DOHH2 (cell line): ENCODE data around the gene RIPK4.
"Not testable (repeated sequence)": the region's sequence is repeated elsewhere in the genome, so short reads cannot be mapped to it uniquely, and the experiment has no call there.

Experiments used
- H3F3A ChIP-seq: fragments of 200-600 bp; sonication (generic), shearing (Covaris generic); 2 replicates; pipeline ENCODE4 v1.6.0; 2016; ENCODE audit warnings: antibody characterized with exemption, mild to moderate bottlenecking; ENCODE audit not compliant: control insufficient read depth, insufficient read depth
- H3K27ac ChIP-seq: fragments of 200-600 bp; sonication (generic); 2 replicates; pipeline ENCODE4 v1.5.1; 2014; ENCODE audit warnings: low read depth, mild to moderate bottlenecking, low read length, moderate library complexity
- H3K27me3 ChIP-seq: fragments of 200-600 bp; sonication (generic); 2 replicates; pipeline ENCODE4 v1.6.1; 2014; ENCODE audit warnings: mild to moderate bottlenecking, low read length, mixed read lengths; ENCODE audit not compliant: control insufficient read depth
- H3K36me3 ChIP-seq: fragments of 200-600 bp; sonication (generic); 2 replicates; pipeline ENCODE4 v1.6.1; 2014; ENCODE audit warnings: mild to moderate bottlenecking, low read length, moderate library complexity, mixed read lengths; ENCODE audit not compliant: control insufficient read depth
- H3K4me1 ChIP-seq: fragments of 200-600 bp; sonication (generic); 2 replicates; pipeline ENCODE4 v1.6.1; 2014; ENCODE audit warnings: mild to moderate bottlenecking, low read length, mixed read lengths; ENCODE audit not compliant: control insufficient read depth
- H3K4me2 ChIP-seq: fragments of 200-600 bp; sonication (generic); 2 replicates; pipeline ENCODE4 v1.6.0; 2014; ENCODE audit warnings: mild to moderate bottlenecking, low read length, moderate library complexity
- H3K4me3 ChIP-seq: fragments of 200-600 bp; sonication (generic); 2 replicates; pipeline ENCODE4 v1.5.1; 2014; ENCODE audit warnings: mild to moderate bottlenecking, low read length, mixed read lengths
- H3K79me2 ChIP-seq: fragments of 200-600 bp; sonication (generic); 2 replicates; pipeline ENCODE4 v1.6.1; 2014; ENCODE audit warnings: mild to moderate bottlenecking, low read length, mixed read lengths; ENCODE audit not compliant: control insufficient read depth
- H3K9me2 ChIP-seq: fragments of 200-600 bp; sonication (generic); replicated peaks from 2 replicates; pipeline ENCODE4 v1.6.1; 2014; ENCODE audit warnings: mild to moderate bottlenecking, low read length, mixed read lengths; ENCODE audit not compliant: control insufficient read depth
- H3K9me3 ChIP-seq: fragments of 200-600 bp; sonication (generic); 2 replicates; pipeline ENCODE4 v1.6.1; 2014; ENCODE audit warnings: antibody characterized with exemption, low read length, mixed read lengths; ENCODE audit not compliant: control insufficient read depth, insufficient read depth
- H4K20me1 ChIP-seq: fragments of 200-600 bp; sonication (generic); 2 replicates; pipeline ENCODE4 v1.6.0; 2014; ENCODE audit warnings: low read depth, mild to moderate bottlenecking, antibody characterized with exemption, low read length, moderate library complexity; ENCODE audit not compliant: control insufficient read depth, insufficient read depth
- EZH2phosphoT487 ChIP-seq: fragments of 200-600 bp; sonication (generic); IDR thresholded peaks from 2 replicates; pipeline ENCODE4 v1.6.1; 2017; ENCODE audit warnings: borderline replicate concordance, mild to moderate bottlenecking, antibody characterized with exemption, low read length, moderate library complexity, mixed read lengths
- TF ChIP-seq, protein P1 (sequence below): fragments of 200-600 bp; sonication (generic); IDR thresholded peaks from one replicate; pipeline ENCODE4 v1.5.1; 2014; ENCODE audit warnings: antibody characterized with exemption, mild to moderate bottlenecking, low read depth, low read length; ENCODE audit not compliant: poor library complexity, severe bottlenecking

The RIPK4 gene

DNA sequence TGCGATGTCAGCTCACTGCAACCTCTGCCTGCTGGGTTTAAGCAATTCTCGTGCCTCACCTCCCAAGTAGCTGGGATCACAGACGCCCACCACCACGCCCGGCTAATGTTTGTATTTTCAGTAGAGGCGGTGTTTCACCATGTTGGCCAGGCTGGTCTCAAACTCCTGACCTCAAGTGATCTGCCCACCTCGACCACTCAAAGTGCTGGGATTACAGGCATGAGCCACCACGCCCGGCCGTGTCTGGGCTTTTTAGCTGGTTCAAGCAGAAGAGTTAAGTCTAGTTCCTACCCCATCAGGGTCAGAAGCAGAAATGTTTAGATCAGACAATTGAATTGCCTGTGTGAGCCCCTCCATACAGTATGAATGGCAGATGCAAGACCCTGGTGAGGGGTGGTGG is 27.7 kb upstream of the RIPK4 start:
- H3K9me3 ChIP-seq = peaks cover 8% of the 10 kb centered on the region; the same call in 1 of the 2 replicates
- no peaks in the 10 kb centered on the region; the same call in 1 of the 2 replicates for H3K4me1 ChIP-seq
- H4K20me1 ChIP-seq = no peaks in the 10 kb centered on the region
- H3K9me2 ChIP-seq = no peaks in the 10 kb centered on the region
- H3K4me2 ChIP-seq = no peak overlapping the region
- peaks cover 11% of the 10 kb centered on the region; the same call in 1 of the 2 replicates for H3F3A ChIP-seq
- no peak for TF ChIP-seq EZH2phosphoT487
- TF ChIP-seq, protein P1, sequence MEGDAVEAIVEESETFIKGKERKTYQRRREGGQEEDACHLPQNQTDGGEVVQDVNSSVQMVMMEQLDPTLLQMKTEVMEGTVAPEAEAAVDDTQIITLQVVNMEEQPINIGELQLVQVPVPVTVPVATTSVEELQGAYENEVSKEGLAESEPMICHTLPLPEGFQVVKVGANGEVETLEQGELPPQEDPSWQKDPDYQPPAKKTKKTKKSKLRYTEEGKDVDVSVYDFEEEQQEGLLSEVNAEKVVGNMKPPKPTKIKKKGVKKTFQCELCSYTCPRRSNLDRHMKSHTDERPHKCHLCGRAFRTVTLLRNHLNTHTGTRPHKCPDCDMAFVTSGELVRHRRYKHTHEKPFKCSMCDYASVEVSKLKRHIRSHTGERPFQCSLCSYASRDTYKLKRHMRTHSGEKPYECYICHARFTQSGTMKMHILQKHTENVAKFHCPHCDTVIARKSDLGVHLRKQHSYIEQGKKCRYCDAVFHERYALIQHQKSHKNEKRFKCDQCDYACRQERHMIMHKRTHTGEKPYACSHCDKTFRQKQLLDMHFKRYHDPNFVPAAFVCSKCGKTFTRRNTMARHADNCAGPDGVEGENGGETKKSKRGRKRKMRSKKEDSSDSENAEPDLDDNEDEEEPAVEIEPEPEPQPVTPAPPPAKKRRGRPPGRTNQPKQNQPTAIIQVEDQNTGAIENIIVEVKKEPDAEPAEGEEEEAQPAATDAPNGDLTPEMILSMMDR = no peak
- H3K27ac ChIP-seq = no peak overlapping the region
- peaks cover 22% of the 10 kb centered on the region for H3K36me3 ChIP-seq
- no peaks in the 10 kb centered on the region for H3K79me2 ChIP-seq
- H3K4me3 ChIP-seq = no peak overlapping the region
- no peaks in the 10 kb centered on the region for H3K27me3 ChIP-seq

DNA sequence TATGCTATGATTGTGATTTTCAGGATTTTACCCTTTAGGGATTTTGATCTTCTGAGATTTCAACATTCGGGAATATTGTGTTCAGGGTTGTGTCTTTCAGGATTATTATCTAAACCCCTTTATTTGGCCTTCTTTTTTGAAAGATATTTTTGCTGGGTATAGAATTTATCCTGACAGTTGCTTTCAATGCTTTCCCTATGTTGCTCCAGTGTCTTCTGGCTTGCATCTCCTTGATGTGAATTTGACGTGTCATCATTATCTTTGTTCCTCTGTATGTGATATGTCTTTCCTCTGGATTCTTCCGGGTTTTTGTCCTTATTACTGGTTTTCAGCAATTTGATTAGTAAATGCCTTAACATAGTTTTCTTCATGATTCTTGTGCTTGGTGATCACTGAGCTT is 25.9 kb upstream of the RIPK4 start:
- H3K27me3 ChIP-seq = peaks cover 12% of the 10 kb centered on the region
- H3K4me1 ChIP-seq = peaks cover 5% of the 10 kb centered on the region
- H3F3A ChIP-seq = peaks cover 8% of the 10 kb centered on the region; the same call in 1 of the 2 replicates
- H3K4me3 ChIP-seq = no peak overlapping the region
- no peaks in the 10 kb centered on the region for H3K9me2 ChIP-seq
- H3K27ac ChIP-seq = no peak overlapping the region
- H3K4me2 ChIP-seq = no peak overlapping the region
- H3K79me2 ChIP-seq = no peaks in the 10 kb centered on the region
- no peaks in the 10 kb centered on the region for H4K20me1 ChIP-seq
- peaks cover 8% of the 10 kb centered on the region; the same call in 1 of the 2 replicates for H3K9me3 ChIP-seq
- TF ChIP-seq EZH2phosphoT487 = no peak
- TF ChIP-seq, protein P1 = no peak
- peaks cover 5% of the 10 kb centered on the region for H3K36me3 ChIP-seq

DNA sequence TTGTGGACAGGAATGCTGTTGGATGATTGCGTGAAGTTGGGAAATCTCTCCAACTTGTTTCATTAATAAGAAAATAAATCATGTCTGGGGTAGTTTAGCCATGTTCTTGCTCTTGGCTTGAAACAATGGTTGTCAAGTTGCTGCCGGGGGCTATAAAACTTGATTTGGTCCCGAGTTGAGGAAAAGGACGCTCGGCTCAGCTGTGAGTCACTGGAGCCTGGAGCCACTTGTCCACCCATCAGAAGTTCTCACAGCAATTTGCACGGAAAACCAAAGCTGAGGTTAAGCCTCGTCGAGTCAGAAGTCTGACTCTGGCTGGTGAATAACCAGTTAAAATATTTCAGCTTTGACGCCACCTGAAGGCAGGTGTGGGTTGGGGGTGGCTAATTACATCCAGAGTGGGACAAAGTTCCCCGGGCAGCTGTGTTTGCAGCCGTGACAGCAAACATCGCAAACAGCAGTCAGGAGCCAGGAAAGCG is 19.7 kb upstream of the RIPK4 start:
- peaks cover 5% of the 10 kb centered on the region; the same call in 1 of the 2 replicates for H3K4me1 ChIP-seq
- H3K36me3 ChIP-seq = no peaks in the 10 kb centered on the region
- H3K9me3 ChIP-seq = no peaks in the 10 kb centered on the region
- H3K4me2 ChIP-seq = no peak overlapping the region
- no peaks in the 10 kb centered on the region for H4K20me1 ChIP-seq
- no peaks in the 10 kb centered on the region for H3K9me2 ChIP-seq
- H3F3A ChIP-seq = no peaks in the 10 kb centered on the region
- H3K4me3 ChIP-seq = no peak overlapping the region
- no peaks in the 10 kb centered on the region for H3K79me2 ChIP-seq
- H3K27me3 ChIP-seq = peaks cover 31% of the 10 kb centered on the region
- TF ChIP-seq EZH2phosphoT487 = no peak
- TF ChIP-seq, protein P1 = no peak
- H3K27ac ChIP-seq = no peak overlapping the region

DNA sequence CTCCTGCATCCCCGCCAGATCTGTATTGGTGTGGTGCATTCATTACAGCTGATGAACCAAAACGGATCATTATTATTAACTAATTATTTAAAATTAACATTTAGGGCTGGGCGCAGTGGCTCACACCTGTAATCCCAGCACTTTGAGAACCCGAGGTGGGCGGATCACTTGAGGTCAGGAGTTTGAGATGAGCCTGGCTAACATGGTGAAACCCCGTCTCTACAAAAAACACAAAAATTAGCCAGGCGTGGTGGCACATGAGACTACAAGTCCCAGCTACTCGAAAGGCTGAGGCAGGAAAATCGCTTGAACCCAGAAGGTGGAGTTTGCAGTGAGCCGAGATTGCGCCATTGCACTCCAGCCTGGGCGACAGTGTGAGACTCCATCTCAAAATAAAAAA is 18.4 kb upstream of the RIPK4 start:
- not testable (repeated sequence) for H3K9me2 ChIP-seq, H3K79me2 ChIP-seq, H3K4me2 ChIP-seq, H3K36me3 ChIP-seq, H3K4me3 ChIP-seq, H3K4me1 ChIP-seq, H3K9me3 ChIP-seq, H4K20me1 ChIP-seq, H3K27ac ChIP-seq, H3F3A ChIP-seq
- peaks cover 31% of the 10 kb centered on the region for H3K27me3 ChIP-seq
